Nephron progenitor cell (in vitro differentiated cells): Measurements from ENCODE around the gene PDHB.

Experiments
- DNase-seq: peaks from one replicate; pipeline ENCODE4 v3.0.0; 2021
- H3K27ac Mint-ChIP-seq: 2 replicates; pipeline ENCODE4 v1.8.0; 2021; ENCODE audit warnings: mild to moderate bottlenecking, moderate library complexity, mixed read lengths
- H3K27me3 Mint-ChIP-seq: 2 replicates; pipeline ENCODE4 v1.8.0; 2021; ENCODE audit warnings: mild to moderate bottlenecking, low read depth, mixed read lengths; ENCODE audit not compliant: poor library complexity
- H3K36me3 Mint-ChIP-seq: 2 replicates; pipeline ENCODE4 v1.8.0; 2021; ENCODE audit warnings: low read depth, mixed read lengths
- H3K4me1 Mint-ChIP-seq: 2 replicates; pipeline ENCODE4 v1.8.0; 2021; ENCODE audit warnings: mixed read lengths
- H3K4me3 Mint-ChIP-seq: 2 replicates; pipeline ENCODE4 v1.8.0; 2021; ENCODE audit warnings: mild to moderate bottlenecking, moderate library complexity, mixed read lengths
- H3K9me3 Mint-ChIP-seq: 2 replicates; pipeline ENCODE4 v1.8.0; 2021; ENCODE audit warnings: mild to moderate bottlenecking, moderate library complexity, mixed read lengths
- TF ChIP-seq, protein P1 (sequence below): fragments of 200-600 bp; sonication (generic); IDR thresholded peaks from 2 replicates; pipeline ENCODE4 v1.5.0; 2021; ENCODE audit warnings: antibody characterized with exemption

The PDHB gene

GRCh38 chr3:58391156-58391865, 42.3 kb downstream of the PDHB start:
- Mint-ChIP-seq H3K4me3 (no peak overlapping the region), H3K9me3 (no peaks in the 10 kb centered on the region), H3K27ac (no peak overlapping the region), H3K27me3 (no peaks in the 10 kb centered on the region), H3K4me1 (peaks cover 24% of the 10 kb centered on the region), H3K36me3 (no peaks in the 10 kb centered on the region)
- DNase-seq = no peak
- TF ChIP-seq, protein P1, sequence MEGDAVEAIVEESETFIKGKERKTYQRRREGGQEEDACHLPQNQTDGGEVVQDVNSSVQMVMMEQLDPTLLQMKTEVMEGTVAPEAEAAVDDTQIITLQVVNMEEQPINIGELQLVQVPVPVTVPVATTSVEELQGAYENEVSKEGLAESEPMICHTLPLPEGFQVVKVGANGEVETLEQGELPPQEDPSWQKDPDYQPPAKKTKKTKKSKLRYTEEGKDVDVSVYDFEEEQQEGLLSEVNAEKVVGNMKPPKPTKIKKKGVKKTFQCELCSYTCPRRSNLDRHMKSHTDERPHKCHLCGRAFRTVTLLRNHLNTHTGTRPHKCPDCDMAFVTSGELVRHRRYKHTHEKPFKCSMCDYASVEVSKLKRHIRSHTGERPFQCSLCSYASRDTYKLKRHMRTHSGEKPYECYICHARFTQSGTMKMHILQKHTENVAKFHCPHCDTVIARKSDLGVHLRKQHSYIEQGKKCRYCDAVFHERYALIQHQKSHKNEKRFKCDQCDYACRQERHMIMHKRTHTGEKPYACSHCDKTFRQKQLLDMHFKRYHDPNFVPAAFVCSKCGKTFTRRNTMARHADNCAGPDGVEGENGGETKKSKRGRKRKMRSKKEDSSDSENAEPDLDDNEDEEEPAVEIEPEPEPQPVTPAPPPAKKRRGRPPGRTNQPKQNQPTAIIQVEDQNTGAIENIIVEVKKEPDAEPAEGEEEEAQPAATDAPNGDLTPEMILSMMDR = no peak

DNA sequence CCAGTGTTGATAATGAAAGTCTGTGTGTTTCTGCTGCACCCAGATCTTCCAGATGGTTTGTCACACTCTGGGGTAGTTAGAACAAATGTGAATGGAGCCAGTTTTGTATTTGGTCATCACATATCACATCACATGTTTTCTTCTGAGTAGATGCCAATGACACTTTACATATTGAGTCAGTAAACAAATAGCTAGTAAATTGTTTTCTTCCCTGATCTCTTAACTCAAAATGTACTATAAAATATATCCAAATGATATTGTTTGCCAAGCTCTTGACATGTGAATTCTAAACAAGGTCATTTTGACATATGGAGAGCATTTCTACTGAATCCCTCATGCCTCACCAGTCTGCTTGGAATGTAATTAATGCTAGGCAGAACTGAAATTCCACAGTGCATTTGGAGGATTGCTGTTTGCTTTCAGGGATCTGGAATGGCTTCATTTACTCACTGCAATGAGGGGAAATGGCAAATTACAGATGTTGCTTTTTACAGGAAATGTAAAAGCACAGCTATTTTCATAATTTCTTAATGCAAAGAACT, 45.0 kb downstream of the PDHB start:
- Mint-ChIP-seq H3K27ac (peak overlapping the region; percentile 9), H3K9me3 (no peaks in the 10 kb centered on the region), H3K4me3 (no peak overlapping the region), H3K27me3 (no peaks in the 10 kb centered on the region), H3K4me1 (peaks cover 18% of the 10 kb centered on the region), H3K36me3 (no peaks in the 10 kb centered on the region)
- TF ChIP-seq, protein P1 = no peak
- no peak for DNase-seq

GRCh38 chr3:58387650-58388546, 45.7 kb downstream of the PDHB start:
- H3K9me3 Mint-ChIP-seq = no peaks in the 10 kb centered on the region
- H3K36me3 Mint-ChIP-seq = no peaks in the 10 kb centered on the region
- DNase-seq = no peak
- TF ChIP-seq, protein P1 = no peak
- H3K4me1 Mint-ChIP-seq = peaks cover 18% of the 10 kb centered on the region
- no peaks in the 10 kb centered on the region for H3K27me3 Mint-ChIP-seq
- H3K27ac Mint-ChIP-seq = peak overlapping the region; percentile 36
- no peak overlapping the region for H3K4me3 Mint-ChIP-seq

DNA sequence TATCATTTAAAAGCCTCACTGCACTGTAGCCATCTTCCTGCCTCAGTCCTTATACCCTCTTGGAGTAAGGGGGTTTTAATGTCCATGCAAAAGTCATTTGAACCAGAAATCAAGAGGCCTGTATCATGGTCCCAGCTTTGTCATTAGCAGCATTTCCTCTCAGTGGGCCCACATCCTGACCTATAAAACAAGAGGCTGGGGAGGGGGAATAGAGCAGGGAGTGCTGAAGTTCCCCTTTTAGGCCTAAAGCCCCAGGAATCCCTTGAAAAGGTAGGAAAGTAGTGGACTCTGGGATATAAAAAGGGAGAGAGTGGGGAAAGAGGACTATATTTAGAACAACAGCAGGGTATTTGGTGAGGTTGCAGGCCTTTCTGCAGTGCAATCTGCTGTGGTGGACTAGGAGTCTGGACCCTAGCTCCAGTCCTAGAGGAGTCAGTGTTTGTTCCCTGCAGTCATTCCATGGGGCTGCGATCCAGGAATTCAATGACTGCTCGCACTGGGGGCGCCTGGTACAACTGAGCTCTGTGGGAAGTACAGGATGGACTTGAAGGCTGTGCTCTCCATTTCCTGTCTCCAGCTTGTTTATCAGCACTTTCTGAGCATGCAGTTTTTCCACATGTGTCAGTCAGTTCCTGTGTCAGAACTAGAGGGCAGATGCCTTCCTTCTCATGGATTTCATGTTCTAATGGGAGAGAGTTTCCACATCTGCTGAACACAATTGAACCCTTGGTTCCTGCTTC, 46.8 kb downstream of the PDHB start:
- no peaks in the 10 kb centered on the region for H3K27me3 Mint-ChIP-seq
- peak overlapping the region; percentile 36 for H3K27ac Mint-ChIP-seq
- TF ChIP-seq, protein P1 = no peak
- H3K4me1 Mint-ChIP-seq = peaks cover 18% of the 10 kb centered on the region
- no peak for DNase-seq
- H3K9me3 Mint-ChIP-seq = no peaks in the 10 kb centered on the region
- no peak overlapping the region for H3K4me3 Mint-ChIP-seq
- no peaks in the 10 kb centered on the region for H3K36me3 Mint-ChIP-seq

- Mint-ChIP-seq H3K27ac (no peak overlapping the region), H3K9me3 (no peaks in the 10 kb centered on the region), H3K4me3 (no peak overlapping the region), H3K36me3 (no peaks in the 10 kb centered on the region), H3K27me3 (no peaks in the 10 kb centered on the region), H3K4me1 (peaks cover 18% of the 10 kb centered on the region)
- TF ChIP-seq, protein P1 = no peak
- DNase-seq = no peak
Measured at GRCh38 chr3:58384381-58385090, 49.1 kb downstream of the PDHB start.
